ENCODE results near the gene PHLPP1.
A peak's percentile ranks its signal among the peaks of the same experiment; 100 is the strongest.

GRCh38 chr18:62928326-62928725 is 213.0 kb downstream of the PHLPP1 start:
- peak in 1 of 4 donors; percentile 7 for TF ChIP-seq CTCF (IDR thresholded peaks at IDR 0.05)
- TF ChIP-seq POLR2A (IDR thresholded peaks at IDR 0.05), result no peak
